Measurements from ENCODE around the gene KDR.

Gene KDR

GRCh38 chr4:55051532-55051931 is 73.9 kb downstream of the KDR start:
- H3K79me2 ChIP-seq (ENCODE audit: insufficient read depth, low read length): no peaks in the 10 kb centered on the region
- no peak overlapping the region for H3K4me2 ChIP-seq (ENCODE audit: low read length)
- no peaks in the 10 kb centered on the region for H3K27me3 ChIP-seq (ENCODE audit: insufficient read depth, low read length)
- H2AFZ ChIP-seq (ENCODE audit: low read length): no peak overlapping the region
- H3K9ac ChIP-seq (ENCODE audit: low read length): no peak overlapping the region
- no peaks in the 10 kb centered on the region for H3K9me3 ChIP-seq (ENCODE audit: low read length)
- TF ChIP-seq CTCF (IDR thresholded peaks at IDR 0.05; ENCODE audit: low read length) (no peak), EZH2 (IDR thresholded peaks at IDR 0.05; ENCODE audit: borderline replicate concordance, low read length) (no peak)
- no peaks in the 10 kb centered on the region for H4K20me1 ChIP-seq (ENCODE audit: insufficient read depth, low read length)
- H3K36me3 ChIP-seq (ENCODE audit: insufficient read depth, low read length): no peaks in the 10 kb centered on the region
- no peak overlapping the region for H3K27ac ChIP-seq (ENCODE audit: low read depth, low read length, poor library complexity, severe bottlenecking)
- no peak overlapping the region for H3K4me3 ChIP-seq (ENCODE audit: low read depth, low read length, poor library complexity, severe bottlenecking)
- H3K4me1 ChIP-seq (ENCODE audit: insufficient read depth, low read length, severe bottlenecking): no peaks in the 10 kb centered on the region
- no peaks in the 10 kb centered on the region for H3K9me2 ChIP-seq (ENCODE audit: low read depth, low read length)
- H3F3A ChIP-seq (ENCODE audit: insufficient read depth, low read length): no peaks in the 10 kb centered on the region

GRCh38 chr4:55050418-55050950 is 74.9 kb downstream of the KDR start:
- TF ChIP-seq EZH2 (IDR thresholded peaks at IDR 0.05; ENCODE audit: borderline replicate concordance, low read length) (no peak), CTCF (IDR thresholded peaks at IDR 0.05; ENCODE audit: low read length) (no peak)
- Histone ChIP-seq H2AFZ (ENCODE audit: low read length) (no peak overlapping the region), H3K27me3 (ENCODE audit: insufficient read depth, low read length) (no peaks in the 10 kb centered on the region), H3K4me3 (ENCODE audit: low read depth, low read length, poor library complexity, severe bottlenecking) (no peak overlapping the region), H3K9ac (ENCODE audit: low read length) (no peak overlapping the region), H3K4me1 (ENCODE audit: insufficient read depth, low read length, severe bottlenecking) (no peaks in the 10 kb centered on the region), H3K4me2 (ENCODE audit: low read length) (no peak overlapping the region), H3K27ac (ENCODE audit: low read depth, low read length, poor library complexity, severe bottlenecking) (no peak overlapping the region), H3K36me3 (ENCODE audit: insufficient read depth, low read length) (no peaks in the 10 kb centered on the region), H3F3A (ENCODE audit: insufficient read depth, low read length) (no peaks in the 10 kb centered on the region), H3K9me3 (ENCODE audit: low read length) (no peaks in the 10 kb centered on the region), H3K9me2 (ENCODE audit: low read depth, low read length) (no peaks in the 10 kb centered on the region), H4K20me1 (ENCODE audit: insufficient read depth, low read length) (no peaks in the 10 kb centered on the region), H3K79me2 (ENCODE audit: insufficient read depth, low read length) (no peaks in the 10 kb centered on the region)

- Histone ChIP-seq H3K9me3 (ENCODE audit: low read length) (no peaks in the 10 kb centered on the region), H3K9me2 (ENCODE audit: low read depth, low read length) (no peaks in the 10 kb centered on the region), H3K4me3 (ENCODE audit: low read depth, low read length, poor library complexity, severe bottlenecking) (no peak overlapping the region), H3K4me2 (ENCODE audit: low read length) (no peak overlapping the region), H3K9ac (ENCODE audit: low read length) (no peak overlapping the region), H3K27ac (ENCODE audit: low read depth, low read length, poor library complexity, severe bottlenecking) (no peak overlapping the region), H3F3A (ENCODE audit: insufficient read depth, low read length) (no peaks in the 10 kb centered on the region), H3K4me1 (ENCODE audit: insufficient read depth, low read length, severe bottlenecking) (no peaks in the 10 kb centered on the region), H2AFZ (ENCODE audit: low read length) (no peak overlapping the region), H3K79me2 (ENCODE audit: insufficient read depth, low read length) (no peaks in the 10 kb centered on the region), H4K20me1 (ENCODE audit: insufficient read depth, low read length) (no peaks in the 10 kb centered on the region), H3K36me3 (ENCODE audit: insufficient read depth, low read length) (no peaks in the 10 kb centered on the region), H3K27me3 (ENCODE audit: insufficient read depth, low read length) (no peaks in the 10 kb centered on the region)
- TF ChIP-seq CTCF (IDR thresholded peaks at IDR 0.05; ENCODE audit: low read length) (no peak), EZH2 (IDR thresholded peaks at IDR 0.05; ENCODE audit: borderline replicate concordance, low read length) (no peak)
Measured at GRCh38 chr4:55038176-55038890, 87.1 kb downstream of the KDR start.

Data from OCI-LY1 (cell line).